22Rv1 (cell line): Measurements from ENCODE around the gene WBP1L.

ENCODE experiments used
- H3K27ac ChIP-seq: fragments of 450-650 bp; 2 replicates; pipeline ENCODE4 v1.5.1; 2017
- ZFX ChIP-seq: fragments of 450-650 bp; IDR thresholded peaks from 2 replicates; pipeline ENCODE4 v1.6.1; 2017; ENCODE audit warnings: antibody characterized with exemption, borderline replicate concordance
- TF ChIP-seq, protein P1 (sequence below): fragments of 450-650 bp; IDR thresholded peaks from 2 replicates; pipeline ENCODE4 v1.5.1; 2017; ENCODE audit warnings: mild to moderate bottlenecking

Gene WBP1L

DNA sequence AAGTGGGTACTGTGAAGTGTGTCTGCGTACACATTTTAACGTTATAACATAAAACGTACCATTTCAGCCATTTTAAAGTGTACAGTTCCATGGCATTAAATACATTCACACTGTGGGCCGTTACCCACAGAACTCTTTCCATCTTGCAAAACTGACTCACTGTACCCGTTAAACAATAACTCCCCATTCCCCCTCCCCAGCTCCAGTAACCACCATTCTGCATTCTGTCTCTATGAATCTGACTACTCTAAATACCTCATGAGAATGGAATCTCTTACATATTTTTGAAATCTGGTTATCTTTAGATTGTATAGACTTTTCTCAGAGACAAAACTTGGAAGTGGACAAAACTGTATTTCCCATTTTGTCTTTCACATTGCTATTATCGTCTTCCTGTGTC lies 38.8 kb upstream of the WBP1L start:
- TF ChIP-seq ZFX: no peak
- TF ChIP-seq, protein P1, sequence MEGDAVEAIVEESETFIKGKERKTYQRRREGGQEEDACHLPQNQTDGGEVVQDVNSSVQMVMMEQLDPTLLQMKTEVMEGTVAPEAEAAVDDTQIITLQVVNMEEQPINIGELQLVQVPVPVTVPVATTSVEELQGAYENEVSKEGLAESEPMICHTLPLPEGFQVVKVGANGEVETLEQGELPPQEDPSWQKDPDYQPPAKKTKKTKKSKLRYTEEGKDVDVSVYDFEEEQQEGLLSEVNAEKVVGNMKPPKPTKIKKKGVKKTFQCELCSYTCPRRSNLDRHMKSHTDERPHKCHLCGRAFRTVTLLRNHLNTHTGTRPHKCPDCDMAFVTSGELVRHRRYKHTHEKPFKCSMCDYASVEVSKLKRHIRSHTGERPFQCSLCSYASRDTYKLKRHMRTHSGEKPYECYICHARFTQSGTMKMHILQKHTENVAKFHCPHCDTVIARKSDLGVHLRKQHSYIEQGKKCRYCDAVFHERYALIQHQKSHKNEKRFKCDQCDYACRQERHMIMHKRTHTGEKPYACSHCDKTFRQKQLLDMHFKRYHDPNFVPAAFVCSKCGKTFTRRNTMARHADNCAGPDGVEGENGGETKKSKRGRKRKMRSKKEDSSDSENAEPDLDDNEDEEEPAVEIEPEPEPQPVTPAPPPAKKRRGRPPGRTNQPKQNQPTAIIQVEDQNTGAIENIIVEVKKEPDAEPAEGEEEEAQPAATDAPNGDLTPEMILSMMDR: no peak
- H3K27ac ChIP-seq: no peak overlapping the region

DNA sequence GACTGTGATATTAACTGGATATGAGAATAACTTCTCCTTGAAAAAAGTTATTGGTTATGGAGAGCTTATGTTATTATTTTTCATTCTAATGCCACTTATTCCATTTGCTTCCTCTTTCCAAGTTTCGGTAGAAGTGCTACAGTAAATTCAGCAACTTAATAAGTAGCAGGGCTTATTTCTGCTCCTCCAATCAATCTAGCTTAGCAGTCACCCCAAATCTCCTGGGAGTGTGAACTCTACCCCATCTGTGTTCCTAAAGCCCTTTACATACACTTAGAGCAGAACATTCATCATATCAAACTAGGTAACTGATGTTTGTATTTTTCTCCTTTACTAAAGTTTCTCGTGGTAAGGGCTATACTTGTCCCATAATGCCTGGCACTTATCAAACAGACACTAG lies 38.2 kb upstream of the WBP1L start:
- no peak overlapping the region for H3K27ac ChIP-seq
- TF ChIP-seq ZFX: no peak
- TF ChIP-seq, protein P1: no peak

DNA sequence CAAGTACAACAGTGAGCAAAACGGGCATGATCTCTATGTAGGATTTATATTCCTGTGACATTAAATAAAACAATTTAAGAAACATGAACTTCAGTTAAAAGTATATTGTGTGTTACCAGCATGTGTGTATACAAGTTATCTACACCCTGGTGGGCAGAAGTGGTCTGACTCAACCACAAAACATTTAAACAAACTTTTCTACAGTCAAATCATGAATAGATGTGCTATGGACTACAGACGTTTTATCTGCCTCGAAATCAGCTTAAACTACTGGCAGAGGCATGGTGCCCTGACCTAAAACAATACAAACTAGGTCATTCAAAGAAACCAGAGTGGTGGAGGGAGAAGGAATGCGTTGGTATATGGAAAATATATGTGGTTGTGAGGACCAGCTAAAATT lies 33.1 kb upstream of the WBP1L start:
- TF ChIP-seq, protein P1: no peak
- no peak for TF ChIP-seq ZFX
- H3K27ac ChIP-seq: no peak overlapping the region

DNA sequence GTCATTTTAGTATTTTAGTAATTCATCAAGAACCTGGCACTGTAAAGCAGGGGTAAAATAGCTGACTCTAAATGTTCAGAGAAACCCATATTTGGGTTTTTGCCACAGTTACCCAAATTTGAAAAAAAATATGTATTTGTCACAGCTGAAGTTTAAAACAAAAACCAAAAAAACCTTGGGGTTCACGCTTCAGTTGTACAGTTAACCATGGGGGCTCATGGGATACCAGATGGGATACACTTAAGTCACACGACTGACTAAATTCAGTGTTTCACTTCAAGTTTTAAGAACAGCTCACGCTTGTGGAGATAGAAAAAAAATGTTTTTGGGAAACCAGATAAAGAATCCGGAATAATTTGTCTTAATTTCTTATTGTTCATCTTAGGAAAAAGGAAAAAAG lies 31.7 kb upstream of the WBP1L start:
- no peak overlapping the region for H3K27ac ChIP-seq
- TF ChIP-seq, protein P1: no peak
- no peak for TF ChIP-seq ZFX

DNA sequence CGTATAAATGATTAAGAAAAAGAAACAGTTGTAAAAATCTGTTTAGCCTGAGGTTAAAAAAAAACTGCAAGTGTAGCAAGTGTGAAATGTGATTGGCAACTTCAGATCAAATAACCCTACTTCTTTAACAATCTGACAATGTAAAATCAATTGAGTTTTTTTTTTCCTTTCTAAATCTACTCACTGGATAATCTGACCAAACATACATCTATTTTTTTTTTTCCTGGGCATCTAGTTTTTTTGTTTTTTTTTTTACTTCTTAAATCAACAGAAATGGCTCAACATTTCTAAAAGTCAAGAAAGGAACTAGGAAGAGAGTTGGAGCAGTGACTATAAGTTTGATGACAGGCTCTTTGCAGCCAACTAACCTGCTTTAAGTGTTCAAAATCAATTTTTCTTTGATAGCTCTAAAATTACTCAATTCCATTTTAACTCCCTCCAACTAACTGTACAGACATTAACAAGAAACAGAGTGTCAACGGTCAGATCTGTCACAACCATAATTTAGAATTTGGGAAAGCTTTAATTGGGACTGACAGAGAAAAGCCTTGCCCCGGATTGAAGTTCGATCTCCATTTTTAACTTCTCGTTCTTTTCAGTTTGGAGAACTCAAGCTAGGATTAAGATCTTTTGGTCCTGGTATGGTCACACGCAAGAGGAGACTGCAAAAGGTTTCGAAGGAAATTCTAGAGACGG lies 30.8 kb upstream of the WBP1L start:
- TF ChIP-seq, protein P1: no peak
- TF ChIP-seq ZFX: no peak
- H3K27ac ChIP-seq: peak overlapping the region; percentile 42

DNA sequence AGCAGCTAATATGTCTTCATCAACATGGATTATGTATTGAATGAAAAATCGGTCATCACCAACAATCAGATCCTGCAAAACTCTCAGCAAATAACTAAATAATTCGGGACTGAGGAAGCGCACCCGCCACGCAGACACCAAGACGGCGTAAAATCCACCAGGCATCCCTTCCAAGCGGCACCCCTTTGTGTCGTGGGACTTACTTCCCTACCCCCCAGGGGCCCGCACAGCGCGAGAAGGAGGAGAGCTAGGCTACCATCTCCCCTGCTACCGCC lies 30.3 kb upstream of the WBP1L start:
- H3K27ac ChIP-seq: peak overlapping the region; percentile 42

DNA sequence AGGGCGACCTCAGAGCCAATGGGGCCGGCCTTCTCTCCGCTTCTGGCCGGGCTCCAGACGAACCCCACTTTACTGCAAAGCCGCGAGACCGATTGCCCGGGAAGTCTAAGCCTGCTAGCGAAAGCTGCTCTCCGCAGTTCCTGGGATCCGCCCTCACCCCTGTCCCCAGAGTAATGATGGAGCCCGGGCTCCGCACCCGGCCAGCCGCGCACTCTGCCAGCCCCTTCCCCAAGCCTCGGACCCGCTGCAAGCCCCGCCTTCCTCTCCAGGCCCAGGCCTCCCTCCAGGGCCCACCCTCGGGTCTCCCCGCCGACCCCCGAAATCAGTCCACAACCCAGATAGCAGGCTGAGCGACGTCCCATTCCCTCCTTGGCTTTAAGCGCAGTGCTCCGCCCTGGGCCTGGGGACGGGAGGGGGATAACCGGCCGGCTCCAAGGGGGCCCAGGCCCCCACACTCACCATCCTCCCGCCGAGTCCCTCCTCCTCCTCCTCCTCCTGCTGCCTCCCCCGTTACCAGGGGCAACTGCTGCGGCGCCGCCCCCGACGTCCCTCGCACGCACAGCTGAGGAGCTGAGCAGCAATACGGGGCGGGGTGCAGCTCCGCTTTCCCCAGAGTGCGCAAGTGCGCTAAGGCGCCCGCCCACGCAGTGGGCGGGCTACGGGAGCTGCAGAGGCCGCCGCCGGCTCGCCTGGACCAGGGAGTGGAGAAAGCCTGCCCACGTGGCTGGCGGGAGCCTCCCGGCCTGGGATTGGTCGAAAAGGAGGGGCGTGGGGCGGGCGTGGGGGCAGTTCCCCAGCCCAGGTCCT lies 29.7 kb upstream of the WBP1L start, which contains the start of gene ARL3:
Gene ARL3, minus strand, starts transcription at position 584 of the 807 bp plus-strand sequence. Its CDS starts 122 bp downstream, at position 462.
- peak within 1 kb of the TSS; percentile 67 for H3K27ac ChIP-seq
- TF ChIP-seq, protein P1: peak; percentile 35
- no peak for TF ChIP-seq ZFX

More for the DNA sequence above, 30.3 kb upstream of the WBP1L start:
- TF ChIP-seq, protein P1: no peak
